Loucy (cell line): ENCODE results near the gene IGSF21.

Experiments used
- H2AFZ ChIP-seq: fragments of 200-600 bp; sonication (generic); 2 replicates; pipeline ENCODE4 v1.6.0; 2016; ENCODE audit warnings: antibody characterized with exemption, mild to moderate bottlenecking, low read length, moderate library complexity
- H3F3A ChIP-seq: fragments of 200-600 bp; 2 replicates; pipeline ENCODE4 v1.6.0; 2016; ENCODE audit warnings: antibody characterized with exemption, low read depth, mild to moderate bottlenecking
- H3K27me3 ChIP-seq: fragments of 200-600 bp; sonication (generic); 2 replicates; pipeline ENCODE4 v1.6.1; 2014; ENCODE audit warnings: low read length, mild to moderate bottlenecking; ENCODE audit not compliant: insufficient read depth, poor library complexity, severe bottlenecking
- H3K36me3 ChIP-seq: fragments of 200-600 bp; sonication (generic); 2 replicates; pipeline ENCODE4 v1.6.1; 2016; ENCODE audit warnings: low read length; ENCODE audit not compliant: insufficient read depth
- H3K4me1 ChIP-seq: fragments of 200-600 bp; sonication (generic); 2 replicates; pipeline ENCODE4 v1.5.1; 2014; ENCODE audit warnings: low read length, mild to moderate bottlenecking; ENCODE audit not compliant: insufficient read depth, poor library complexity, severe bottlenecking
- H3K4me2 ChIP-seq: fragments of 200-600 bp; sonication (generic); 2 replicates; pipeline ENCODE4 v1.6.0; 2014; ENCODE audit warnings: antibody characterized with exemption, low read length, low read depth, mild to moderate bottlenecking; ENCODE audit not compliant: poor library complexity, severe bottlenecking
- H3K4me3 ChIP-seq: fragments of 200-600 bp; sonication (generic); 2 replicates; pipeline ENCODE4 v1.5.1; 2014; ENCODE audit warnings: low read length, mild to moderate bottlenecking, mixed read lengths; ENCODE audit not compliant: poor library complexity, severe bottlenecking
- H3K79me2 ChIP-seq: fragments of 200-600 bp; sonication (generic); 2 replicates; pipeline ENCODE4 v1.6.1; 2014; ENCODE audit warnings: low read length; ENCODE audit not compliant: insufficient read depth
- H3K9ac ChIP-seq: fragments of 200-600 bp; sonication (generic); 2 replicates; pipeline ENCODE4 v1.6.0; 2014; ENCODE audit warnings: mild to moderate bottlenecking, low read depth, low read length, moderate library complexity; ENCODE audit not compliant: poor library complexity, severe bottlenecking
- H3K9me2 ChIP-seq: fragments of 200-600 bp; sonication (generic); replicated peaks from 2 replicates; pipeline ENCODE4 v1.6.1; 2016; ENCODE audit warnings: low read depth, low read length, mixed read lengths
- H3K9me3 ChIP-seq: fragments of 200-600 bp; sonication (generic); 2 replicates; pipeline ENCODE4 v1.6.1; 2014; ENCODE audit warnings: mild to moderate bottlenecking, antibody characterized with exemption, low read length, low read depth; ENCODE audit not compliant: insufficient read depth
- H4K20me1 ChIP-seq: fragments of 200-600 bp; sonication (generic); 2 replicates; pipeline ENCODE4 v1.6.0; 2014; ENCODE audit warnings: antibody characterized with exemption, low read length, mild to moderate bottlenecking; ENCODE audit not compliant: insufficient read depth, poor library complexity, severe bottlenecking
- EZH2phosphoT487 ChIP-seq: fragments of 200-600 bp; IDR thresholded peaks from 2 replicates; pipeline ENCODE4 v1.6.1; 2018; ENCODE audit warnings: antibody characterized with exemption, mild to moderate bottlenecking, moderate library complexity, borderline replicate concordance
- TF ChIP-seq, protein P1 (sequence below): fragments of 200-600 bp; sonication (generic); conservative IDR thresholded peaks from 2 replicates; pipeline ENCODE4 v1.5.1; 2014; ENCODE audit warnings: mild to moderate bottlenecking, antibody characterized with exemption, low read length

IGSF21 gene

DNA sequence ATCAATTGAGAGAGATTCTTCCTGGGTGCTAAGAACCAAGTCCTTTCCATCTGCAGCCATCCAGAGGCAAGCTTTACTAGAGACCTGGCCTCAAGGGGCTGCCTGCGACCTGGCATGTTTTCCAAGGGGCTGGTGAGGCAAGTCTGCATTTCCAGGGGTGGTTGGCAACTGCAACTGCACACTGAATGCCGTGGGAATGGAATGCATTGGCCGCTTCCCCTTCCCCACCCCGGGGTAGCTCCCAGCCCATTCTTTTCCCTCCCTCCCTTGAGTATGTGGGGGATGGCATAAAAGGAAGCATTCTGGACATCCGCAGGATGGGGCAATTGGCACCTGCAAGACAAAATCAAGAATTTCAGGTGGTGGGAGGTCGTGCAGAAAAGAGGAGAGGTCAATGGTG, 155.1 kb downstream of the IGSF21 start:
- Histone ChIP-seq H4K20me1 (no peaks in the 10 kb centered on the region), H3K4me2 (no peak overlapping the region), H3K4me1 (no peaks in the 10 kb centered on the region), H3K27me3 (no peaks in the 10 kb centered on the region), H3K79me2 (no peaks in the 10 kb centered on the region), H2AFZ (no peak overlapping the region), H3K9ac (no peak overlapping the region), H3F3A (no peaks in the 10 kb centered on the region), H3K36me3 (no peaks in the 10 kb centered on the region), H3K9me2 (no peaks in the 10 kb centered on the region), H3K9me3 (no peaks in the 10 kb centered on the region), H3K4me3 (no peak overlapping the region)
- TF ChIP-seq EZH2phosphoT487: no peak

DNA sequence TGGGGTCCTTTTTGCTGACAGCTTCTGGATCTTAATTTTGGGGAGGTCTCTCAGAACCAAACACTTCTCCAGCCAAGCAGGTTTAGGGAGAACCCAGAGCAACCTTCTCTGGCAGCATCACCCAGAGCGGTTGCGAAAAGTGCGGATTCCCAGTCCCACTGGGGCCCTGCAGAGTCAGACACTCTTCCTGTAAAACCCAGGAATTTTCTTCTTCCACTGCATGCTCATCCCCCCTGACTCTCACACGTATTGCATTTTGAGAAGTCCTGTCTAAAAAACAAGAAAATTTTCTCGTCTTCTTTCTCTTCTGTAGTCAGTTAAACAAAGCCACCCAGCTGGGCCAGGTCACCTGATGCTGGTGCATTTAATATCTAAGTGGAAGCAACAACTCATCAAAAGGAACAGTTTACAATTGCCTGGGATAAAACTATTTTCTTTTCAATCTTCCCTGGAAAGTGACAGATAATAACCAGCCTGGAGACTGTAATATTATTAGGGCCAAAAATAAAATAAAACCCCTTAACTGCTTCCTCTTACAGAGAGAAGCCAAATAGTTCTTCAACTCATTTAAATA, 156.0 kb downstream of the IGSF21 start:
- H3K36me3 ChIP-seq: no peaks in the 10 kb centered on the region
- no peak overlapping the region for H3K4me2 ChIP-seq
- H2AFZ ChIP-seq: no peak overlapping the region
- no peaks in the 10 kb centered on the region for H3K79me2 ChIP-seq
- no peaks in the 10 kb centered on the region for H4K20me1 ChIP-seq
- no peaks in the 10 kb centered on the region for H3K9me2 ChIP-seq
- no peaks in the 10 kb centered on the region for H3K4me1 ChIP-seq
- H3K4me3 ChIP-seq: no peak overlapping the region
- H3K9me3 ChIP-seq: no peaks in the 10 kb centered on the region
- TF ChIP-seq EZH2phosphoT487: no peak
- TF ChIP-seq, protein P1, sequence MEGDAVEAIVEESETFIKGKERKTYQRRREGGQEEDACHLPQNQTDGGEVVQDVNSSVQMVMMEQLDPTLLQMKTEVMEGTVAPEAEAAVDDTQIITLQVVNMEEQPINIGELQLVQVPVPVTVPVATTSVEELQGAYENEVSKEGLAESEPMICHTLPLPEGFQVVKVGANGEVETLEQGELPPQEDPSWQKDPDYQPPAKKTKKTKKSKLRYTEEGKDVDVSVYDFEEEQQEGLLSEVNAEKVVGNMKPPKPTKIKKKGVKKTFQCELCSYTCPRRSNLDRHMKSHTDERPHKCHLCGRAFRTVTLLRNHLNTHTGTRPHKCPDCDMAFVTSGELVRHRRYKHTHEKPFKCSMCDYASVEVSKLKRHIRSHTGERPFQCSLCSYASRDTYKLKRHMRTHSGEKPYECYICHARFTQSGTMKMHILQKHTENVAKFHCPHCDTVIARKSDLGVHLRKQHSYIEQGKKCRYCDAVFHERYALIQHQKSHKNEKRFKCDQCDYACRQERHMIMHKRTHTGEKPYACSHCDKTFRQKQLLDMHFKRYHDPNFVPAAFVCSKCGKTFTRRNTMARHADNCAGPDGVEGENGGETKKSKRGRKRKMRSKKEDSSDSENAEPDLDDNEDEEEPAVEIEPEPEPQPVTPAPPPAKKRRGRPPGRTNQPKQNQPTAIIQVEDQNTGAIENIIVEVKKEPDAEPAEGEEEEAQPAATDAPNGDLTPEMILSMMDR: no peak
- H3K27me3 ChIP-seq: no peaks in the 10 kb centered on the region
- no peaks in the 10 kb centered on the region for H3F3A ChIP-seq
- H3K9ac ChIP-seq: no peak overlapping the region

DNA sequence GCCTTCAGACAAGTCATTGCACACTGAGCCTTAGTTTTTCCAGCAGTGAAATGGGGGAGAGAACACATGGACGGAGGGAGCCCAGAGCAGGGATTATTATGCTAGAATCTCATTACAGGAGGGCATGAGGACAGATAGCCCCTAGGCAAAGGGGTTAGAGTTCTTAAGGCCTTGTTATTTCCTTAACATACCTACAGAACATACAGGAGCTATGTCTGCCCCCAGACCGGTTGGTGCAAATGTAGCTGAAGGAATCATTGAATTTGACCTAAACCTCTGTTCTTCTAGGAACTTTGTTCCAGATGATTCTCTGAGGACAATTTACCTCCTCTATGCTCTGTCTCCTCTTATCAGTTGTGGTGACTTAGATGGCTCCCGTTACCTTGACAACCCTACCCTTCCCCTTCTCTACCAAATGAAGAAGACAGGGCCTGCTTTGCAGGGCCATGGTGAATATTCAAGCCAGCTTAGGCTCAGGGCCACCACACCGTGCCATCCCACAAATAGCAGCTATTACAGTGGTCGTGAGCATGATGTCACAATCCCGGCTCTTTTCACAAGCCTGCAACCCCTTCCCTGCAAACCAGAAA, 156.9 kb downstream of the IGSF21 start:
- H3K79me2 ChIP-seq: no peaks in the 10 kb centered on the region
- H3K4me2 ChIP-seq: no peak overlapping the region
- no peaks in the 10 kb centered on the region for H3K27me3 ChIP-seq
- H3K9me2 ChIP-seq: no peaks in the 10 kb centered on the region
- no peaks in the 10 kb centered on the region for H3K9me3 ChIP-seq
- no peaks in the 10 kb centered on the region for H3K36me3 ChIP-seq
- no peaks in the 10 kb centered on the region for H4K20me1 ChIP-seq
- no peak overlapping the region for H3K9ac ChIP-seq
- TF ChIP-seq, protein P1: no peak
- TF ChIP-seq EZH2phosphoT487: no peak
- no peaks in the 10 kb centered on the region for H3F3A ChIP-seq
- H2AFZ ChIP-seq: no peak overlapping the region
- no peak overlapping the region for H3K4me3 ChIP-seq
- no peaks in the 10 kb centered on the region for H3K4me1 ChIP-seq

DNA sequence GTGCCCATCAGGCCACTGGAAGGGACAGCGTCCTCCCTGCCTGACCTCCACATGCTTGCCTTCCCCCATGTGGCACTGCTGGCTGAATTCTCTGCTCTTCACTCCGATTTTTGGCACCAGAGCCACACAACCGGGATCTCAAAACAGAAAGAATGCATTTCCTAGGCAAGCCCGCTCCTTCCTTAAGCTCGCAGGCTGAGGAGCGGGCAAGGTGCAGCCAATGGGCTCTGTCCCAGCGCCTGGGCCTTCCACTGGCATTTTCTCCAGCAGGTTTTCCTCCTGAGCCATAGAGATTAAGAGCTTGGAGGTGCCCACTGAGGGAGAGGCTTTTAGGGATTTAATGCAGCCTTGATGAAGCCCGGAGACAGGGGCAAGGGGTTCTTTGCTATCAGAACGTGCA, 158.0 kb downstream of the IGSF21 start:
- no peaks in the 10 kb centered on the region for H3F3A ChIP-seq
- no peaks in the 10 kb centered on the region for H3K4me1 ChIP-seq
- H3K9ac ChIP-seq: no peak overlapping the region
- no peak overlapping the region for H3K4me2 ChIP-seq
- H3K27me3 ChIP-seq: no peaks in the 10 kb centered on the region
- no peaks in the 10 kb centered on the region for H4K20me1 ChIP-seq
- TF ChIP-seq, protein P1: no peak
- no peak for TF ChIP-seq EZH2phosphoT487
- no peak overlapping the region for H2AFZ ChIP-seq
- H3K4me3 ChIP-seq: no peak overlapping the region
- H3K9me3 ChIP-seq: no peaks in the 10 kb centered on the region
- H3K79me2 ChIP-seq: no peaks in the 10 kb centered on the region
- no peaks in the 10 kb centered on the region for H3K36me3 ChIP-seq
- no peaks in the 10 kb centered on the region for H3K9me2 ChIP-seq
